B cell (primary cell): Measurements from ENCODE around the gene MAPK4. TPM values are rescaled to one million over a fixed set of nuclear protein-coding genes. Genes with fewer than 3 reads are reported as not detected.

Experiments
- ATAC-seq: fragments of 200-7000 bp; cut with Tn5 transposase; one replicate; pipeline ENCODE4 v1.10.0; 2021; ENCODE audit warnings: low read depth, mild to moderate bottlenecking, moderate number of reproducible peaks, moderate library complexity
- CTCF ChIA-PET: fragments of 350-600 bp; sonication (Branson Sonifier 250); formaldehyde crosslinking; loops from one replicate; lab custom pipeline; 2021; ENCODE audit warnings: antibody characterized with exemption, inconsistent platforms; lab: Charles Lee
- POLR2A ChIA-PET: fragments of 350-600 bp; sonication (Branson Sonifier 250); formaldehyde crosslinking; loops from one replicate; lab custom pipeline; 2021; ENCODE audit warnings: antibody characterized with exemption; lab: Charles Lee
- DNase-seq: peaks from one replicate; pipeline ENCODE4 v3.0.0; 2013
- H2AFZ ChIP-seq: 2 replicates; pipeline ENCODE4 v1.6.1; 2012; ENCODE audit warnings: mild to moderate bottlenecking, low read depth, low read length; ENCODE audit not compliant: insufficient read depth, poor library complexity, severe bottlenecking
- H3K27ac ChIP-seq, 2 donors: 1 replicate in 1 of 2; 2 replicates in 1 of 2; pipeline ENCODE4 v1.5.1; 2012 to 2013; ENCODE audit warnings: low read length in 2 of 2, mild to moderate bottlenecking in 2 of 2, moderate library complexity in 1 of 2
- H3K27me3 ChIP-seq, 4 experiments: fragments of 200-600 bp in 1 of 4; sonication (generic) in 1 of 4; replicated peaks in 1 of 4; 1 replicate in 2 of 4; 2 replicates in 2 of 4; pipeline versions ENCODE4 v1.6.1 to v1.7.0; 2013 to 2016; ENCODE audit warnings: low read length in 3 of 4, mild to moderate bottlenecking in 2 of 4, mixed read lengths in 1 of 4, moderate library complexity in 1 of 4; ENCODE audit not compliant: insufficient read depth in 4 of 4, control insufficient read depth in 3 of 4; ENCODE audit errors: control extremely low read depth in 1 of 4
- H3K36me3 ChIP-seq, 2 experiments: replicated peaks in 1 of 2; 1 replicate in 1 of 2; 2 replicates in 1 of 2; pipeline versions ENCODE4 v1.6.1 to v1.7.1; 2013; ENCODE audit warnings: low read length in 1 of 2; ENCODE audit not compliant: insufficient read depth in 2 of 2, control insufficient read depth in 1 of 2; ENCODE audit errors: control extremely low read depth in 1 of 2, extremely low read depth in 1 of 2
- H3K4me1 ChIP-seq, 2 donors: fragments of 200-600 bp in 1 of 2; sonication (generic) in 1 of 2; 1 replicate in 1 of 2; 2 replicates in 1 of 2; pipeline versions ENCODE4 v1.5.1 to v1.6.1; 2013 to 2017; ENCODE audit warnings: low read length in 2 of 2; ENCODE audit not compliant: control insufficient read depth in 2 of 2, insufficient read depth in 2 of 2
- H3K4me2 ChIP-seq: replicated peaks from 2 replicates; pipeline ENCODE3; 2012; ENCODE audit warnings: mild to moderate bottlenecking, low read depth, low read length; ENCODE audit not compliant: poor library complexity, severe bottlenecking
- H3K4me3 ChIP-seq, 5 experiments: fragments of 200-600 bp in 1 of 5; sonication (generic) in 1 of 5; 1 replicate in 3 of 5; 2 replicates in 2 of 5; pipeline versions ENCODE4 v1.5.1 to v1.7.0; 2011 to 2016; ENCODE audit warnings: low read length in 4 of 5, mild to moderate bottlenecking in 4 of 5, low read depth in 2 of 5, control low read depth in 1 of 5, moderate library complexity in 1 of 5; ENCODE audit not compliant: insufficient read depth in 1 of 5; ENCODE audit errors: control extremely low read depth in 1 of 5, extremely low read depth in 1 of 5
- H3K79me2 ChIP-seq: fragments of 200-600 bp; sonication (generic); one replicate; pipeline ENCODE4 v1.6.0; 2016; ENCODE audit warnings: low read length; ENCODE audit not compliant: control insufficient read depth, insufficient read depth
- H3K9ac ChIP-seq: fragments of 200-600 bp; sonication (generic); 2 replicates; pipeline ENCODE4 v1.6.1; 2017; ENCODE audit warnings: mild to moderate bottlenecking, low read length, moderate library complexity
- H3K9me3 ChIP-seq, 3 donors: one replicate each; pipeline versions ENCODE4 v1.6.1 to v1.7.1; 2013; ENCODE audit warnings: low read length in 2 of 3; ENCODE audit not compliant: control insufficient read depth in 2 of 3, insufficient read depth in 1 of 3; ENCODE audit errors: control extremely low read depth in 1 of 3
- H4K20me1 ChIP-seq: 2 replicates; pipeline ENCODE4 v1.6.0; 2012; ENCODE audit warnings: mild to moderate bottlenecking, low read length; ENCODE audit not compliant: insufficient read depth, control insufficient read depth, poor library complexity, severe bottlenecking
- H3K27ac Mint-ChIP-seq: one replicate; pipeline ENCODE4 v1.8.0; 2021; ENCODE audit warnings: mixed read lengths
- H3K27me3 Mint-ChIP-seq: one replicate; pipeline ENCODE4 v1.8.0; 2021; ENCODE audit warnings: mixed read lengths
- H3K4me1 Mint-ChIP-seq: one replicate; pipeline ENCODE4 v1.8.0; 2021; ENCODE audit warnings: mixed read lengths
- H3K4me3 Mint-ChIP-seq: one replicate; pipeline ENCODE4 v1.8.0; 2021; ENCODE audit warnings: mixed read lengths
- H3K9me3 Mint-ChIP-seq: one replicate; pipeline ENCODE4 v1.8.0; 2022; ENCODE audit warnings: mixed read lengths; ENCODE audit not compliant: insufficient read depth
- CTCF ChIP-seq: fragments of 200-600 bp; IDR thresholded peaks from one replicate; pipeline ENCODE4 v1.8.0; 2022; ENCODE audit warnings: antibody characterized with exemption, mild to moderate bottlenecking
- EZH2 ChIP-seq: IDR thresholded peaks from 2 replicates; pipeline ENCODE4 v1.6.1; 2012; ENCODE audit warnings: borderline replicate concordance, low read depth, mild to moderate bottlenecking, moderate library complexity, low read length; ENCODE audit not compliant: insufficient read depth, poor library complexity, severe bottlenecking
- WGBS: methylation state at CpG from one replicate; pipeline ENCODE4 v1.1.5; 2013; ENCODE audit warnings: missing lambda C conversion rate; ENCODE audit not compliant: insufficient coverage; 5-methylcytosine and 5-hydroxymethylcytosine counted together
- intact Hi-C: fragments of 100-400 bp; cut with micrococcal nuclease; formaldehyde crosslinking; loops from one replicate; pipeline ENCODE4 v1.10.0; 2022
- polyA plus RNA-seq: library from polyadenylated mRNA; depleted of rRNA; stranded (reverse); fragments of >200 nt; gene quantifications from 2 replicates; pipeline ENCODE4 v1.2.3, GENCODE V29; 2012
- total RNA-seq, 2 donors: library from RNA; stranded (reverse); fragments of 120-200 nt in 1 of 2; gene quantifications; 1 replicate in 1 of 2; 2 replicates in 1 of 2; pipeline versions ENCODE4 v1.2.3 to v1.2.4, GENCODE V29; 2013 to 2022

The MAPK4 gene
- total and polyA plus RNA-seq, 2 donors (not counting 1 experiment from before 2014, with no cell fraction given), result not detected

GRCh38 chr18:50573679-50574078, 13.8 kb downstream of the MAPK4 start:
- Histone ChIP-seq H3K4me3 (no peak overlapping the region), H3K4me2 (no peak overlapping the region), H3K27ac (no peak overlapping the region), H3K9ac (no peak overlapping the region), H3K4me1 (no peaks in the 10 kb centered on the region), H2AFZ (no peak overlapping the region), H4K20me1 (no peaks in the 10 kb centered on the region), H3K9me3 (no peaks in the 10 kb centered on the region), H3K27me3 (peaks cover 0 to 12% (median 1%) of the 10 kb centered on the region in 4 experiments), H3K79me2 (no peaks in the 10 kb centered on the region), H3K36me3 (no peaks in the 10 kb centered on the region)
- Mint-ChIP-seq H3K27me3 (peaks cover 53% of the 10 kb centered on the region), H3K4me3 (no peak overlapping the region), H3K4me1 (no peaks in the 10 kb centered on the region), H3K9me3 (peaks cover 2% of the 10 kb centered on the region), H3K27ac (no peak overlapping the region)
- intact Hi-C loops, result no loop called here
- ATAC-seq, result no peak
- TF ChIP-seq CTCF (peak; percentile 11), EZH2 (no peak)
- no CpG with 5 or more reads among the region's 3 CpGs for WGBS
- ChIA-PET POLR2A (no interaction called here), CTCF (no interaction called here)
- no peak for DNase-seq

- POLR2A ChIA-PET, result no interaction called here
- Histone ChIP-seq H3K36me3 (no peaks in the 10 kb centered on the region), H3K9me3 (peaks cover 0 to 8% (median 0%) of the 10 kb centered on the region in 3 donors), H3K4me1 (no peaks in the 10 kb centered on the region), H4K20me1 (no peaks in the 10 kb centered on the region), H3K79me2 (no peaks in the 10 kb centered on the region), H3K4me3 (no peak overlapping the region), H3K27ac (no peak overlapping the region), H3K27me3 (peaks cover 0 to 11% (median 1%) of the 10 kb centered on the region in 4 experiments), H3K4me2 (no peak overlapping the region), H2AFZ (no peak overlapping the region), H3K9ac (no peak overlapping the region)
- CTCF ChIA-PET, result no interaction called here
- ATAC-seq (no peak), DNase-seq (no peak)
- Mint-ChIP-seq H3K4me3 (no peak overlapping the region), H3K27me3 (peaks cover 35% of the 10 kb centered on the region), H3K27ac (no peak overlapping the region), H3K4me1 (no peaks in the 10 kb centered on the region), H3K9me3 (peaks cover 3% of the 10 kb centered on the region)
- intact Hi-C loops, result no loop called here
- 30% methylated on average over 6 of the region's 6 CpGs for WGBS
- TF ChIP-seq CTCF (no peak), EZH2 (no peak)
Observed at GRCh38 chr18:50578030-50578429, 18.1 kb downstream of the MAPK4 start.
